ENCODE data around the gene DNAAF3. TPM values are rescaled to one million over a fixed set of nuclear protein-coding genes. Genes with fewer than 3 reads are reported as not detected.

Gene DNAAF3
- total and polyA plus RNA-seq, 5 donors from 2014 or later: not detected

DNA sequence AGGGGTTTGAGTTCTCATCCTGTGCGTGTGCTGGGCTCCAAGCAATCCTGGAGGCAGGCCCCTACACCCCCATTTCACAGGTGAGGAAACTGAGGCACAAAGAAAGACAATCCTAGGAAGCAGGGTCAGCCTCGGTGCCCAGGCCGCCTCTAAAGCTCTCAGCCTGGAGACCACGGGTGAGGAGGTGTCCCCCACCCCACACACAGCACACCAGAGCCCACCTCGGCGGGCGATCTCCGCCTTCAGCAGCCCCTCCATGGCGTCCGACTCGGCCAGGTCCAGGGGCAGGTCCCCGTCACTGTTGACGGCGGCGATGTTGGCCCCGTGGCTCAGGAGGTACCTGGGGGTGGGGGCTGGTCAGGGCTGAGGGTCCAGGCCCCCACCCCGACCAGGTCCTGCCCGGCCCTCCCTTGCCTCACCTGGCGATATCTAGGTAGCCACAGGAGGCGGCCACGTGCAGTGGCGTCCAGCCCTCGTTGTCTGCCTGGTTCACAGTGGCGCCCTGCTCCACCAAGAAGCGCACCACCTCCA is 54.1 kb downstream of the DNAAF3 start:
- no peak for ATAC-seq (ENCODE audit: low read depth in 2 of 2)
- peaks cover 6% of the 10 kb centered on the region for H3K27me3 Mint-ChIP-seq

DNA sequence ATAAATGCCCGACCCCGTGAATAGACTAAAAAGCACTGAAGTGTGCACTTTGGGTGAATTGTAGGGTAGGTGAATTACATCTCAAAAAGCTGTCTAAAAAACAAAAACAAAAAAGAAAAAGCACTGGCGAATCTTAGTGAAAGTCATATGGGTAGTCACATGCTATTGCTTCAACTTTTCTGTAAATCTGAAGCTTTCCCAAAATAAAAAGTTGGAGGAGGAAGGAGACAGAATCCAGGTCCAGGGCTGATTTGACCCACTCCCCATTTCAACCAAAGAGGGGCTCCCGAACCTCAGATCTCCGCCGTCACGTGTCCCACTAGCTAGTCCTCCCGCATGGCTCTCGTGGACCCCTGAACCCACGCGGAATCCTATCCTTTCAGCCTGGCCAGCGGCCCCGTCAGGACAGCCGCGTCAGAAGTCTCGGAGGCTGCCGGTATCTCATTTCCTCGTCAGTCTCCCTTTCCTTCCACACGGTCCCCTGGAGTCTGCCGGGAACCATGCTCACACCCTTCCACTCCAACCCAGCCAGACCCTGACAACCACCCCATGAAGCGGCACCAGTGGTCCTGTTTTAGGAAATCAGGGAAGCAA is 55.1 kb downstream of the DNAAF3 start:
- no peak for ATAC-seq (ENCODE audit: low read depth in 2 of 2)
- Mint-ChIP-seq H3K27me3 (peaks cover 4% of the 10 kb centered on the region), H3K36me3 (peaks cover 24% of the 10 kb centered on the region), H3K27ac (peak overlapping the region in 1 of 3 donors; percentile 47), H3K4me1 (peaks cover 0 to 33% (median 14%) of the 10 kb centered on the region in 4 donors), H3K9me3 (peaks cover 0 to 2% (median 0%) of the 10 kb centered on the region in 7 donors), H3K4me3 (peak overlapping the region in 1 of 4 donors; percentile 74)
- Histone ChIP-seq H3K27ac (ENCODE audit: insufficient read depth, low read length, poor library complexity, severe bottlenecking) (no peak overlapping the region), H3K36me3 (ENCODE audit: control insufficient read depth, insufficient read depth, low read length) (peaks cover 29% of the 10 kb centered on the region), H3K4me3 (ENCODE audit: low read depth, low read length) (no peak overlapping the region), H3K9me3 (ENCODE audit: control insufficient read depth in 2 of 2, low read length in 2 of 2) (no peaks in the 10 kb centered on the region), H3K4me1 (ENCODE audit: control insufficient read depth, insufficient read depth, low read length, poor library complexity, severe bottlenecking) (peaks cover 22% of the 10 kb centered on the region), H3K27me3 (ENCODE audit: control insufficient read depth, insufficient read depth, low read length) (no peaks in the 10 kb centered on the region)
- no peak for DNase-seq

More for the DNA sequence above, 54.1 kb downstream of the DNAAF3 start:
- no peaks in the 10 kb centered on the region for H3K9me3 ChIP-seq (ENCODE audit: control insufficient read depth in 2 of 2, low read length in 2 of 2)
- no peak overlapping the region for H3K27ac ChIP-seq (ENCODE audit: insufficient read depth, low read length, poor library complexity, severe bottlenecking)
- Mint-ChIP-seq H3K4me3 (no peak overlapping the region), H3K27ac (no peak overlapping the region), H3K36me3 (peaks cover 20% of the 10 kb centered on the region), H3K4me1 (peaks cover 0 to 35% (median 17%) of the 10 kb centered on the region in 4 donors), H3K9me3 (peaks cover 0 to 2% (median 0%) of the 10 kb centered on the region in 7 donors)
- H3K4me1 ChIP-seq (ENCODE audit: control insufficient read depth, insufficient read depth, low read length, poor library complexity, severe bottlenecking): peaks cover 27% of the 10 kb centered on the region
- no peak for DNase-seq
- no peak overlapping the region for H3K4me3 ChIP-seq (ENCODE audit: low read depth, low read length)
- peaks cover 26% of the 10 kb centered on the region for H3K36me3 ChIP-seq (ENCODE audit: control insufficient read depth, insufficient read depth, low read length)
- no peaks in the 10 kb centered on the region for H3K27me3 ChIP-seq (ENCODE audit: control insufficient read depth, insufficient read depth, low read length)

- no peaks in the 10 kb centered on the region for H3K9me3 ChIP-seq (ENCODE audit: control insufficient read depth in 2 of 2, low read length in 2 of 2)
- no peak overlapping the region for H3K27ac ChIP-seq (ENCODE audit: insufficient read depth, low read length, poor library complexity, severe bottlenecking)
- H3K27me3 ChIP-seq (ENCODE audit: control insufficient read depth, insufficient read depth, low read length): no peaks in the 10 kb centered on the region
- DNase-seq: no peak
- peaks cover 29% of the 10 kb centered on the region for H3K36me3 ChIP-seq (ENCODE audit: control insufficient read depth, insufficient read depth, low read length)
- ATAC-seq (ENCODE audit: low read depth in 2 of 2): no peak
- peaks cover 27% of the 10 kb centered on the region for H3K36me3 Mint-ChIP-seq
- peak overlapping the region in 1 of 4 donors; percentile 47 for H3K4me3 Mint-ChIP-seq
- H3K27me3 Mint-ChIP-seq: no peaks in the 10 kb centered on the region
- H3K4me3 ChIP-seq (ENCODE audit: low read depth, low read length): no peak overlapping the region
- peaks cover 0 to 17% (median 3%) of the 10 kb centered on the region in 4 donors for H3K4me1 Mint-ChIP-seq
- no peak overlapping the region for H3K27ac Mint-ChIP-seq
- H3K4me1 ChIP-seq (ENCODE audit: control insufficient read depth, insufficient read depth, low read length, poor library complexity, severe bottlenecking): peaks cover 6% of the 10 kb centered on the region
- H3K9me3 Mint-ChIP-seq: peaks cover 0 to 2% (median 0%) of the 10 kb centered on the region in 7 donors
Measured at GRCh38 chr19:55109527-55110291, 56.7 kb downstream of the DNAAF3 start.

Other genes with a start within 250 kb of the DNAAF3 start
- gene NLRP7, start 219.1 kb downstream of the DNAAF3 start, total RNA-seq: not detected
- not detected for gene NLRP7, start 219.1 kb downstream of the DNAAF3 start, polyA plus RNA-seq
- 10.2 TPM for gene NLRP2, start 200.2 kb downstream of the DNAAF3 start, total RNA-seq
- 1 to 10 TPM in 3 of 4 donors, under 1 TPM in 1; 0.63 to 5.0 (median 2.1) TPM for gene NLRP2, start 200.2 kb downstream of the DNAAF3 start, polyA plus RNA-seq
- gene GP6, start 128.3 kb downstream of the DNAAF3 start, total RNA-seq: 2.0 TPM
- gene GP6, start 128.3 kb downstream of the DNAAF3 start, polyA plus RNA-seq: not detected
- gene RDH13, start 103.5 kb downstream of the DNAAF3 start, total RNA-seq: 14.1 TPM
- 10 to 100 TPM in 3 of 4 donors, 1 to 10 TPM in 1; 9.1 to 16.1 (median 14.7) TPM for gene RDH13, start 103.5 kb downstream of the DNAAF3 start, polyA plus RNA-seq
- 4.4 TPM for gene EPS8L1, start 90.7 kb downstream of the DNAAF3 start, total RNA-seq
- gene EPS8L1, start 90.7 kb downstream of the DNAAF3 start, polyA plus RNA-seq: 1 to 10 TPM in 3 of 4 donors, under 1 TPM in 1; 0.41 to 4.0 (median 1.3) TPM
- gene PPP1R12C, start 49.0 kb downstream of the DNAAF3 start, total RNA-seq: 191 TPM
- 1 to 10 TPM; 2.2 to 5.9 (median 3.8) TPM for gene PPP1R12C, start 49.0 kb downstream of the DNAAF3 start, polyA plus RNA-seq
- not detected for gene TNNT1, start 17.4 kb downstream of the DNAAF3 start, total RNA-seq
- gene TNNT1, start 17.4 kb downstream of the DNAAF3 start, polyA plus RNA-seq: not detected
- gene TNNI3, start 8.9 kb downstream of the DNAAF3 start, total RNA-seq: not detected
- gene TNNI3, start 8.9 kb downstream of the DNAAF3 start, polyA plus RNA-seq: not detected
- gene SYT5, start 13.7 kb upstream of the DNAAF3 start, total RNA-seq: 1.9 TPM
- under 1 TPM in 1 of 4 donors, not detected in 3; 0.06 TPM for gene SYT5, start 13.7 kb upstream of the DNAAF3 start, polyA plus RNA-seq
- not detected for gene PTPRH, start 42.9 kb upstream of the DNAAF3 start, total RNA-seq
- gene PTPRH, start 42.9 kb upstream of the DNAAF3 start, polyA plus RNA-seq: not detected
- gene TMEM86B, start 62.1 kb upstream of the DNAAF3 start, total RNA-seq: 13.3 TPM
- gene TMEM86B, start 62.1 kb upstream of the DNAAF3 start, polyA plus RNA-seq: under 1 TPM in 3 of 4 donors, not detected in 1; 0.25 to 0.83 (median 0.49) TPM
- 168 TPM for gene PPP6R1, start 92.4 kb upstream of the DNAAF3 start, total RNA-seq
- gene PPP6R1, start 92.4 kb upstream of the DNAAF3 start, polyA plus RNA-seq: 10 to 100 TPM; 38.9 to 58.2 (median 44.0) TPM
- gene HSPBP1, start 113.5 kb upstream of the DNAAF3 start, total RNA-seq: 15.8 TPM
- 10 to 100 TPM; 30.2 to 37.2 (median 35.1) TPM for gene HSPBP1, start 113.5 kb upstream of the DNAAF3 start, polyA plus RNA-seq
- gene BRSK1, start 117.4 kb upstream of the DNAAF3 start, total RNA-seq: 1.5 TPM
- gene BRSK1, start 117.4 kb upstream of the DNAAF3 start, polyA plus RNA-seq: not detected
- 2.1 TPM for gene TMEM150B, start 158.7 kb upstream of the DNAAF3 start, total RNA-seq
- not detected for gene TMEM150B, start 158.7 kb upstream of the DNAAF3 start, polyA plus RNA-seq
- gene KMT5C, start 173.3 kb upstream of the DNAAF3 start, total RNA-seq: 69.6 TPM
- gene KMT5C, start 173.3 kb upstream of the DNAAF3 start, polyA plus RNA-seq: 1 to 10 TPM in 3 of 4 donors, under 1 TPM in 1; 0.98 to 1.6 (median 1.2) TPM
- 0.57 TPM for gene COX6B2, start 188.1 kb upstream of the DNAAF3 start, total RNA-seq
- gene COX6B2, start 188.1 kb upstream of the DNAAF3 start, polyA plus RNA-seq: not detected
- not detected for gene GARIN5B, start 196.6 kb upstream of the DNAAF3 start, total RNA-seq
- gene GARIN5B, start 196.6 kb upstream of the DNAAF3 start, polyA plus RNA-seq: not detected
- gene IL11, start 203.8 kb upstream of the DNAAF3 start, total RNA-seq: not detected
- gene IL11, start 203.8 kb upstream of the DNAAF3 start, polyA plus RNA-seq: not detected
- gene TMEM190, start 210.2 kb upstream of the DNAAF3 start, total RNA-seq: not detected
- not detected for gene TMEM190, start 210.2 kb upstream of the DNAAF3 start, polyA plus RNA-seq
- 15.9 TPM for gene TMEM238, start 217.7 kb upstream of the DNAAF3 start, total RNA-seq
- 1 to 10 TPM in 2 of 4 donors, under 1 TPM in 2; 0.42 to 1.3 (median 0.79) TPM for gene TMEM238, start 217.7 kb upstream of the DNAAF3 start, polyA plus RNA-seq
- gene RPL28, start 219.3 kb upstream of the DNAAF3 start, total RNA-seq: 2,934 TPM
- gene RPL28, start 219.3 kb upstream of the DNAAF3 start, polyA plus RNA-seq: 100 to 1,000 TPM; 527 to 727 (median 674) TPM
- 92.9 TPM for gene UBE2S, start 241.2 kb upstream of the DNAAF3 start, total RNA-seq
- 10 to 100 TPM; 24.9 to 38.8 (median 33.2) TPM for gene UBE2S, start 241.2 kb upstream of the DNAAF3 start, polyA plus RNA-seq

Data from CD4-positive, CD25-positive, alpha-beta regulatory T cell (primary cell).